ENCODE results near the gene ID2.

The ID2 gene

DNA sequence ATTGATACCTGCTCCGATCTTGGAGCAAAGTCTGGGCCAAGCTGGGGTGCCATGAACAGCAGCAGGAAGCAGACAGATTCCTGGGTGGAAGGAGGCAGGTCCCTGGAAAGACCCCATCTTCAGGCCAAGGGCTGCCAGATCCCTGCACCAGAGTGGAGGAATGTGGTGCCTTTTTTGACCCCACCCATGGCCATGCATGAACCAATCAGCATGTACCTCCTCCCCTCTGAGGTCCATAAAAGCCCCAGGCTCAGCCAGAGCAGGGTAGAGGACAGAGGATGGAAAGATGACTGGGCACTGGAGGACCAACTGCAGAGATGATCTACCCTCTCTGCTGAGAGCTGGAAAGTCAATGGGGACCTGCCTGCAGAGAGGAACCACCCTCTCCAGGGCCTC is 34.4 kb upstream of the ID2 start:
- in situ Hi-C loops (cut with HindIII; ENCODE audit: low sequenced_read_pairs), result no loop called here

DNA sequence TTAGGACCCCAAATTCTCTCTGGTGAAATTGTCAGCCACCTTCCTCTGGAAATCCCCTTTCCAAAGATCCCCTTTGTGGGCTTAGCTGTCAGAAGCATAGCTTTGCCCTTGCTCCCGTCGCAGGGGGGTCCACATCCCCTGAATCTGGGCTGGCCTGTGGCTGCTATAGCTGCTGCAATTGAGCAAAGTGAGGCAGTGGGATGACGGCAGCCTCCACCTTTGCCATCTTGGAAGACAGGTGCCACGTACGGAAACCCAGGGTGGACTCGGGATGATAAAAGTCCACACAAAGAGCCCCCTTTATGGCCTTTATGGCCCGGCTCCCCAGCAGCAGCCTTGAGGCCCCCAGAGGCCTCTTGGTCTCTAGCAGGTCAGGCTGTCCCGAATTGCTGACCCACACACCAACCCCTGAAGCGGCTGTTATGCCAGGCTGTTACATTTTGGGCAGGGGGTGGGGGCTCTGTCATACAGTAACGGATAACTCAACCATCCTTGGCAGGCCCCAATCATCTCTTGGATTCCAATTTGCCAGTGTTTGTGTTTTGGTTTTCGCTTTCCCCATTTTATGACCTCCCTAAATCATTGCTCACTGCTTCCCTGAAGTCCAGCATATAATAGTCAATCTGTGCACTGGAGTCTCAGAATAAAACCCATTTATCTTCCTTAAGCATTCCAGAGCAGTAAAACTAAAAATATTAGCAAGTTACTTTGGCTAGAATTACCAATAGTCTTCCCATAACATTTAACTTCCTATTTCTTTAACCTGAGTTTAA is 33.2 kb upstream of the ID2 start:
- in situ Hi-C loops (cut with HindIII; ENCODE audit: low sequenced_read_pairs), result no loop called here

DNA sequence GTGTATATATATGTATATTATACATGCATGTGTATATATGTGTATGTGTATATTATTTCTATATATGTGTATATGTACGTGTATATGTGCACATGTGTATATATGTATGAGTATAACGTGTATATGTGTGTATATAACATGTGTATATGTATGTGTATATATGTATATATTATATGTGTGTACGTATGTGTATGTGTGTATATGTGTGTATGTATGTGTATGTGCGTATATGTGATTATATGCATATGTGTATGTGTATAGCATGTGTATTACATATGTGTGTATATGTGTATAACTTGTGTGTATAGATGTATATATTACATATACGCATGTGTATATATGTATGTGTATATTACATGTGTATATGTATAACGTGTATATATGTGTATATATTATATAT is 32.1 kb upstream of the ID2 start:
- in situ Hi-C loops (cut with HindIII; ENCODE audit: low sequenced_read_pairs), result no loop called here

DNA sequence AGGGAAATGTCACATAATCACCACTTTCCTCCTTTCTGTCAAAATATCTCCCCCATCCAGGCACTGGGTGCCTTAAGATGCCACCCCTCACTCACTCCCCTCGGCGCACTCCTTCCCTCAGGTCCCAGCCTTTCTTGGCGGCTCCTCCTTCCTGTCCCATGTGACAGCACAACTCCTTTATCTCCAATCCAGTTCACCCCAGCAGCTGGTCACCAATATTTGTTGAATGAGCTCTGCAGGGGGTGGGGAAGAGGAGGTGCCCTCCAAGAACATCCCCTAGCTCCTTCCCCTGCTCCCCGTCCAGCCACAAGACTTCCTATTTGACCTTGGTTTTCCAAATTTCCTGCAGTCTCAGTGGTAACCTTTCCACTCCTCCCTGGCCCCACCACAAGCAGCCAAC is 31.6 kb upstream of the ID2 start:
- in situ Hi-C loops (cut with HindIII; ENCODE audit: low sequenced_read_pairs), result no loop called here

DNA sequence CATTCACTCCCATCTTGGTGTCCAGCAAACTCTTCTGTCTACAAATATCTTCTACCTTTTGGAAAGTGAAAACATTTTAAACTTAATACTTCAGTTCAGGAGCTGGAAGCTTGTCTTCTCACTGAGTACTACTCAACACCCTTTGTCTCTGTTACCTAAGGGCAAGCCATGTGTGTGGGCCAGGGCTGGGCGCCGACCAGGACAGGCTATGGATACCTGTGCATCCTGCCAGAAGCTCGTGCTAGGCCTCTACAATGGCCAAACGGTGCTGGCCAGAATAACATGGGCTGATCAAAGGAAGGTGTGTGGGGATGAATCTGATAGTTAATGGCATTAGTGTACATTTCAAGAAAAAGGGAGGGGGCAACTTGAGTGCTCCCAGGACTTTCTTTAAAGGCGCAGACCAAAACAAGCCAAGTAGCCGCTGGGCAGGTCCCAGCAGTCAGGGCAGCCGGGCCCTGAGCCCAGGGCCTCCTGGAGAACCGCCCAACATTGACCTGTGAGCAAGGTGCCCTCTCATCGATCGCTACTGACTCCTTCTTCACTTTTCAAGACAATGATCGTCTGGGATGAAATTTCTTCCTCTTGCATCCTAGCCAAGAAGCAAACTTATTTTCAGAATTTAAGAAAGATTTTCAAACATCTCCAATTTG is 29.0 kb upstream of the ID2 start:
- in situ Hi-C loops (cut with HindIII; ENCODE audit: low sequenced_read_pairs), result no loop called here

DNA sequence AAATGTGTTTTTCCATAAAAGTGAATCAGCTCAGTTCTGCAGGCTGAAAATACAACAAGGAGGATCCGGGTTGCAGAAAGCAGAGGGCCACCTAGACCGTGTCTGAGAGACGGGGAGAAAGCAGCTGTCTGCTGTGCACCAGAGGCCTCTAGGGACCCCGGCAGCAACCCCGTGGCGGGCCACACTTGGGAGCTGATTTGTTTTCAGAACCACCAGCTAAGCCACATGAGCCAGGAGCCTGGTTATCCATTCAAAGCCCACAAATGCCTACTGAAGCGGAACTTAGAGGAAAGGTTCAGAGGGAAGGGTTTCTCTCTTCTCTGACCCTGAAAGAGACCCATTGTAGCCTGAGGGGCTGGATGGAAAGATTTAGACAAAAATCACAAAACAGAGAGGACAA is 28.4 kb upstream of the ID2 start:
- in situ Hi-C loops (cut with HindIII; ENCODE audit: low sequenced_read_pairs), result no loop called here

DNA sequence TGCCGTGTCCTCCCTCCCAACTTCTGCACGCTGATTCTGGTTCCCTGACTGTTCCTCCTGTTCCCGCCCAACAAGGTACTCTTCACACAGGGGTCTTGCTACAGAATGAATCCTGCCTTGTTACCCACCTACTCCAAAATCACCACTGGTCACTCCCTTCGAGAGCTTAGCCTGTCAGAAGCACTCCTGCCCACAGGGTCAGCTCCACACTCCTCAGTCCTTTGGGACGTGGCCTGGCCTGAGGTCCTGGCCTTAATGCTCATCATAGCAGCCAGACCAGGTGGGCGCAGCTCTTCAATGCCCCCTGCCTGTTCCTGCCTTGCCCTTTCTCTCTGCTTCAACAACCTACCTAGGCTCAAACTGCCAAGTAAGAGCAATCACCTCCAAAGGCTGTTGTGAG is 27.8 kb upstream of the ID2 start:
- in situ Hi-C loops (cut with HindIII; ENCODE audit: low sequenced_read_pairs), result no loop called here

DNA sequence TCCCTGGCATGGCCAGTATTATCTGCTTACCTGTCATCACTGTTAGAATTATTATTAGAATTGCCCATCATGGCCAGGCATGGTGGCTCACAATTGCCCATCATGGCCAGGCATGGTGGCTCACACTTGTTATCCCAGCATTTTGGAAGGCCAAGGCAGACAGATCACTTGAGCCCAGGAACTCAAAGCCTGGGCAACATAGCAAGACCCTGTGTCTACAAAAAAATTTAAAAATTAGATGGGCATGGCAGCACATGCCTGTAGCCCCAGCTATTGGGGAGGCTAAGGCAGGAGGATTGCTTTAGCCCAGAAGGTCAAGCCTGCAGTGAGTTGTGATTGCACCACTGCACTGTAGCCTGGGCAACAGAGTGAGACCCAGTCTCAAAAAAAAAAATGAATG is 27.4 kb upstream of the ID2 start:
- in situ Hi-C loops (cut with HindIII; ENCODE audit: low sequenced_read_pairs), result no loop called here

DNA sequence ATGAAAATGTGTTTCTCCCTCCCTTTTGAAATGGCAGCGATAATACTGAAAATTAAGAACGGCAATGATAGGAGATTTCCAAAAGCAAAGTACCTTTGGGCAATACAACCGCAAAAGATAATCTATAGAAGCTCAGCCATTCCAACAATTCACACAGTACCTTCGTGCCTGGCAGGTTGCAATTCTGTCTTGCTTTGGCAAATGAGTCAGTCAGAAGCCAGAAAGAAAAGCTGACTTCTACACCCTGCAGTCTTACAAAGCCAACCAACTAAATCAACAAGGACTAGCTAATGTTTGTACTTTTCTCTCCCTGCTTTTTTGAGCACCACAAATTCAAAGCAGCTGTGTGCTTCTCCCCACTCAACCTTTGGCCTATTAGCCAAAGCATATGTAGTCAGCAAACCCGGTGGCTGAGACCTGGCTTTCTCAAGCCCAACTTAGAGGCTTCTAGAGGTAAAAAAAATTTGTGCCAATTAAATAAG is 25.7 kb upstream of the ID2 start:
- in situ Hi-C loops (cut with HindIII; ENCODE audit: low sequenced_read_pairs), result no loop called here

DNA sequence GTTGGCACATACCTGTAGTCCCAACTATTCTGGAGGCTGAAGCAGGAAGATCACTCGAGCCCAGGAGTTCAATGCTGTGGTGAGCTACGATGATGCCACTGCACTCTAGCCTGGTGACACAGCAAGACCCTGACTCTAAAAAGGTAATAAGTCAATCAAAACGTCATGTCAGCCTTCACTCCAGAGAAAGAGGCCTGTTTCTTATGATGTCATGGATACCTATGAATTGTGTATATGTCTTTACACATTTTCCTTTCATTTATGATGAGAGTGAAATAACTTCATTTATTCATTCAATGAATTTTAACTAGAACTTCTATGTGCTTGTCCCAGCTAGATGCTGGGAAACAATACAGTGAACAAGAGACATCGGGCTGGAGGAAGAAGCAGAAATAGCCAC is 25.0 kb upstream of the ID2 start:
- in situ Hi-C loops (cut with HindIII; ENCODE audit: low sequenced_read_pairs), result no loop called here

DNA sequence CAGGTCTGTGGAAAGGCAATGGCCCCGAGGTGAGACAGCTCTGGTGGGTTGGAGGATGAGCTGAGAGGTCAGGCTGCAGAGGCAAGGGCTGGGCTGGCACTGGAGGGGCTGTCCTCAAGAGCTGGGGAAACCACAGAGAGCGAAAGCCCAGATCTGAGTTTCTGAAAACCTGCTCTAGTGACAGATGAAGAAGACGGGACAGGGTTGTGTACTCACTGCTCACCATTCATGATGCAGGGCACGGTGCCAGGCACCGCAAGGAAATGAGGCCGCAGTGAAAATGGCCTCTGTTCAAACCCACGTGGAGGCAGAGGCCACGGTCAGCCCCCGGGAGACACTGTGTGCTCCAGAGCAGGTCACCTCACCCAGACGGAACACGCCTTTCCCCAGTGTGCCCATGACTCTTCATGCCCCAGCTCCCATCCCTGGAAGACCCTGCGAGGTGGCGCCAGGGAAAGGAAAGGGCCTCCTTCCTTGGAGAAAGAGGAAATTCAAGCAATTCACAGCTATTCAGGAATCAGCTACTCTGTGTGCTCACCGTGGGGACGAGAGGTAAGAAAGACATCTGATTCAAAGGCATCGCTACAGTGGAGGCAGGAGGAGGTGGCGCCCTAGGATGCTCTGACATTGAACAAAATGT is 24.3 kb upstream of the ID2 start:
- in situ Hi-C loops (cut with HindIII; ENCODE audit: low sequenced_read_pairs), result no loop called here

DNA sequence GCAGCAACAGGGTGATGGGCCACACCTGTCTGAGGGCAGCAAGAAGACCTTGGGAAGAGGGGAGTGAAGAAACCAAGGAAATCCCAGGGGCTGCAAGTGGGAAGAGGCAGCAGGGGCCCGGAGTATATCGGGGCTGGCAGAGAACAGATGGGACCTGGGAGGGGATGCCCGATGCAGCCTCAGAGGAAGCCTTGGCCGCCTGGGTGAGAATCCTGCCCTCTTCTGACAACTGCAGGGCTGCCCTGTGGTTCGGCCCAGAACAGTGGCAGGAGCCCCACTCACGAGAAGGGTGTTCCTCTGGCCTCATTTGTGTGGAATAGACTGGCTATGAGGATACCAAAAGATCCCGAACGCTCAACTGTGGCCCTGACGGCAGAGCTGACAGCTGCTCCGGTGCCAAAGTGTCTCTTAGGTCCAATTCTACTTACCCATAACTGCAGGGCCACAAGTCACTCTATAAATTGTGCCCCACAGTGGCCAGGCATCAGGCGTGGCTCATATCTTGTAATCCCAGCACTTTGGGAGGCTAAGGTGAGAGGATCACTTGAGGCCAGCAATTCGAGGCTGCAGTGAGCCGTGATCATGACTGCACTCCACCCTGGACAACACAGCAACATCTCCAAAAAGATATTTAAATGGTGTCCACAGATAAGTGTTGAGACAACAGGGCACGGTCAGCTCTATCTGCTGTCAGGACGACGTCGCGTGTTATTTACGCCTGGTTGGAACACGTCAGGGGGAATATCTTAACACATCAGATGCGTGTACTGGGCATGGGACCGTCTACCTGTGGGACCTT is 23.6 kb upstream of the ID2 start:
- in situ Hi-C loops (cut with HindIII; ENCODE audit: low sequenced_read_pairs), result no loop called here

DNA sequence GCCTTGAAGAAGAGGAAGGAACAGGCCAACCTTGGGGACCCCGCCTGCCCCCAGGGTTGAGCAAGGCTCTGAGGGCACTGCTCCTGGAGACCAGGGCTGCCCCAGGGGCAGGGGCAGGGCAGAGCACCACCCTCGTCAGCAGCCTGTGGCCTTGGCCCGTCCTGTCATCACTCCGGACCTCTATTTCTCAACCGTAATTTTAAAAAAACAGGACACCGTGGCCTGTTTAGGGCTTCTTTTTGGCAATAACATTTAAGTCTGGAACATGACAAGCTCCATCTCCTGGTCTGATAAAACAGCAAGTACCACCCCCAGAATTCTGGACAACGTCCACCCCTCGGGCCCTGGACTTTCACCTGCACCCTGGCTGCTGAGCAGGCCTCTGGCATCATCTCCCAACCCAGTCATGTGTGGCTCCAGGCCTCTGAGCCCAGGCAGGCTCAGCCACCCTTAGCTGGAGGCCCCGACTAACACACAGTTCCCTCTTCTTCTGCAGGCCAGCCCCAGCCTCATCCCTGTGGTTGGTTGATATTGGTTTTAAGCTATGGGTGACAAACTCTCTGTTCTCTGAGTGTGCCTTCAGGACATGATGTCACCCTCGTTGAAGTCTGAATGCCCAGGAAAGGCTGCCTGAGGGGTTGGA is 22.6 kb upstream of the ID2 start:
- in situ Hi-C loops (cut with HindIII; ENCODE audit: low sequenced_read_pairs), result no loop called here

DNA sequence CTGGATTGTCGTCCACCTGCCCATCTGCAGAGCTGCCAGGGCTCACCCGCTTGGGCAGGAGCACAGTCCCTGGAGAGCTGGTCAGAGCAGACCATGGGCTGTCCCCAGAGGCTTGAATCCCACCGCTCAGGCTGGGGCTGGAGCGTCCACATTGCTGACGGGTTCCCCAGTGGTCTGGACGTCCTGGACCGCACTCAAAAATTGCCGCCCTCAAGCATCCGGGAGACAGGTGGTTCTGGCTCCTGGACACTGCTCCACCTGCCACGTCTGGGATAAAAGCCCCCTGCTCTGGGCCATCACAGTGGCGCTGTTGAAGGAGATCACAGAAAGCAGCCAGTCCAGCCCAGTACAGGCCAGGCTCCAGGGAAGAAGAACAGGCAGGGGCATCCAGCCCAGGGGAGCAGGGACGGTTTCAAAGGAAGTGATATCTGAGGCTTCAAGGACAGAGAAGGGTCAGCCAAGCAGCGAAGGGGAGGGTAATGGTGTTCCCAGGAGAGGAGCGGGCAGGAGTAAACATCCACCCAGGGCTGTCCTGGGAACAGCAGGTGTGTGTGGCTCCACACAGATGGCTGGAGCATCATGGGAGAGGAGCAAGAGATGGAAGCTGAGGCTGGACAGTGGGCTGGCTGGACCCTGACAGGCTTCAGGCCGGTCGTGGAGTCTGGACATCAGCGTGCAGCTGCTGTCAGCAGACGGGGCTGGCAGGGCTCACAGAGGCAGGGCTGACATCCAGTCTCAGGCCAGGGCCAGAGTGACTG is 21.9 kb upstream of the ID2 start:
- in situ Hi-C loops (cut with HindIII; ENCODE audit: low sequenced_read_pairs), result no loop called here

DNA sequence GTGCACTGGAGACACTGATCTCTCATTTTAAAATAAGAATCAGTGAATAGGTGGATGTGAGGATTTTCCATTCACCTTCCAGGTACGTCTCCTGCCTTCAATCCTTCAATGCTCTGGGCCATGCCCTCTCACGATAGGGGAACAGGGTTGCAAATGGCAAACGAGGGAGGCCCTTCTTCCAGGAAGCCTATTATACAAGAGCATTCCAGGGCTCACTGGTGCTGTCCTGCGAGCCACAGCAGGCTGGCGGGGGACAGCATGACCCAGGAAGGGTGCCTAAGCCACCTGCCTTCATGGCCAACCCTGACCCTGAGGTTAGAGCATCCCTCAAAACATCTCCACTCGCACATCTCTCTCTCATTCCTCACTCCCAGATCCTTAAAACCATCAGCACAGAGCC is 20.6 kb upstream of the ID2 start:
- in situ Hi-C loops (cut with HindIII; ENCODE audit: low sequenced_read_pairs), result no loop called here

DNA sequence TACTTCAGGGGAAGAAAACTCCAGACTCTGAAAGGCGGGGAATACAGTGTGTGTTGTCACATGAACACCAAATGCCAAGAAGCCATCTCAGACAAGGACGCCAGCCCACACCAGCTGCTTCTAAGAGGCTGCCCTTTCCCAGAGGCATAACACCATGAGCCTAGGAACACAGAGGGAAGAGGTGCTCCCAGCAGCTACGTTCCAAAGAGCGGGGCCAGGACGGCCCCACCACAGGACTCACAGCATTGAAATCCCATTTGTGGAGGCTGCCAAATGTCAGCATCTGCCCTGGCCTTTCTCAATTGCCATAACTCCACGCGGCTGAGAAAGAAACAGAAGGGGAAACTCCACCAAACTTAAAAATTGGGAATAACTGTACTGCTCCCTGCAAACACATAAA is 20.1 kb upstream of the ID2 start:
- in situ Hi-C loops (cut with HindIII; ENCODE audit: low sequenced_read_pairs), result no loop called here

DNA sequence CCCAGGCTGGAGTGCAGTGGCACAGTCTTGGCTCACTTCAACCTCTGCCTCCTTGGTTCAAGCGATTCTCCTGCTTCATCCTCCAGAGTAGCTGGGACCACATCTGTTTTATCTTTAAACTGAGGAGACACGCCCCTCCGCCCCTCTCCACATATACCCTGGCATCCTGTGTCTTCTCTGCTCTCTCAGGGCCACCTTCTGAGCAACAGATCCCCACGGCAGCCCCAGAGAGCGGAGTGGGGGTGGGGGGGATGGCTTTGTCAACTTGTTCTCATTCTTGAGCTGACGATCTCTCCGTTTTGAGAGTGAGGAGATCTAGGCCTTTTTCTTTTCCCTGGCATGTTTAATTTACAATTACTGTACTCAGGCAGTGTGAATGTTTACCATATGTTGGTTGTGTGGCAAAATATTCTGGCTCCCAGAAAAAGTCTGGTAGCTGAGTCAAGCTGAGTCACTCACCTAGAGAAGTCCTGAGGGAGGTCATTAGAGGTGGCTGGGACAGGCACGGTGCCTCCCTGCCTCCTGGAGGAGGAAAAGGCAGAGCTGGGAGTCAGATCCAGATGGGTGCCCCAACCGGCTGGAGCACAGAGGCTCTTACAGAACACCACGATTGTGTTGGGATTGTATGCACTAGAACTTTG is 19.5 kb upstream of the ID2 start:
- in situ Hi-C loops (cut with HindIII; ENCODE audit: low sequenced_read_pairs), result no loop called here

DNA sequence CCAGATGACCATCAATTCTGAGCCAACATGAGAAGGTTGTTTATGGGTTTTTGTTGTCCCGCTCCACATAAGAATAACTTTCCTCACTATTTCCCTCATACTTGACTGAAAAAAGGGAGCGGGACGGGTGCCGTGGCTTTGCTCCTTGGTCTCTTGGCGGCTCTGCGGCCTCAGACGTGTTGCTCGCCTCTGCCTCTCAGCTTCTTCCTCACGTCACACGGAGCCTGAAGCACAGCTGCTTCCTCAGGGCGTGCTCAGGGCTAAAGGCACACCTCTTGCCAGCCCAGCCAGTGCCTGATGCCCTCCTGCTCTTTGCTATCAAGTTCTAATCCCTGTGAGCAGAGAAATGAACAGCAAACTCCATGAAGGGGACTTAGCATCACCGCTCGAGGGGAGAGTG is 17.9 kb upstream of the ID2 start:
- in situ Hi-C loops (cut with HindIII; ENCODE audit: low sequenced_read_pairs), result no loop called here

DNA sequence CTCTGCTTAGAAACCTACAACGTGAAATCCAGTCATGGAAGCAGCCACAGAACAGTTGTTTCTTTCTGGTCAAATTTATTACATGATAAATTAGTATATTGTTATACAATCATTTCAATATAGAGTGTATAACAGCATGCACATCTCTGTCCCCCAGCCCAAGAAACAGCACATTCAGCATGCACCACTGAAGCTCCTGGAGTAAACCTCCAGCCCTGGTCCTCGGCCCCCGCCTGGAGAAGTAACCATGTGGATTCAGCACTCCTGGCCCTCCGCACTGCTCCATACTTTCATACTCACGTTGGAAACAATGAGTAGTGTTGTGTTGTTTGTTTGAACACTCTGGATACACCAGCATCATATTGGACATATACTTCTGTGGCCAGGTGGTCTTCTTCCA is 15.3 kb upstream of the ID2 start:
- in situ Hi-C loops (cut with HindIII; ENCODE audit: low sequenced_read_pairs), result no loop called here
